Stimulated activated CD4-positive, alpha-beta T cell treated with anti-CD3 and anti-CD28 coated beads, Interleukin-4, amount 100 ng/mL, for 1 hour (primary cell): ENCODE results near the gene BNC2.

ENCODE experiments used
- DNase-seq: peaks from one replicate; pipeline ENCODE4 v3.0.0-alpha.2; 2020

The BNC2 gene

GRCh38 chr9:16527573-16527972 is 342.9 kb downstream of the BNC2 start:
- DNase-seq, result no peak

- no peak for DNase-seq
These were observed 344.1 kb downstream of the BNC2 start for GRCh38 chr9:16526380-16526779.

- DNase-seq, result no peak
These were observed 345.6 kb downstream of the BNC2 start for GRCh38 chr9:16524823-16525222.

- no peak for DNase-seq
These were observed 346.4 kb downstream of the BNC2 start for GRCh38 chr9:16524078-16524477.

GRCh38 chr9:16521868-16522411 is 348.5 kb downstream of the BNC2 start:
- DNase-seq, result no peak

- no peak for DNase-seq
These were observed 351.5 kb downstream of the BNC2 start for GRCh38 chr9:16519001-16519400.

- no peak for DNase-seq
These were observed 353.6 kb downstream of the BNC2 start for GRCh38 chr9:16516891-16517290.

GRCh38 chr9:16515879-16516301 is 354.6 kb downstream of the BNC2 start:
- DNase-seq, result no peak

GRCh38 chr9:16515207-16515606 is 355.3 kb downstream of the BNC2 start:
- DNase-seq, result no peak

- no peak for DNase-seq
These were observed 356.3 kb downstream of the BNC2 start for GRCh38 chr9:16514131-16514530.

- no peak for DNase-seq
These were observed 358.2 kb downstream of the BNC2 start for GRCh38 chr9:16512281-16512680.

GRCh38 chr9:16510482-16510881 is 360.0 kb downstream of the BNC2 start:
- no peak for DNase-seq

GRCh38 chr9:16509997-16510396 is 360.5 kb downstream of the BNC2 start:
- no peak for DNase-seq

- no peak for DNase-seq
These were observed 365.3 kb downstream of the BNC2 start for GRCh38 chr9:16505199-16505598.

- DNase-seq, result no peak
These were observed 368.7 kb downstream of the BNC2 start for GRCh38 chr9:16501726-16502125.

- DNase-seq, result no peak
These were observed 369.3 kb downstream of the BNC2 start for GRCh38 chr9:16501141-16501540.

GRCh38 chr9:16500386-16500785 is 370.1 kb downstream of the BNC2 start:
- no peak for DNase-seq

GRCh38 chr9:16499892-16500291 is 370.6 kb downstream of the BNC2 start:
- no peak for DNase-seq

- DNase-seq, result no peak
These were observed 373.6 kb downstream of the BNC2 start for GRCh38 chr9:16496908-16497307.

GRCh38 chr9:16487915-16488314 is 382.6 kb downstream of the BNC2 start:
- no peak for DNase-seq

GRCh38 chr9:16485575-16486321 is 384.7 kb downstream of the BNC2 start:
- DNase-seq, result no peak

- DNase-seq, result no peak
These were observed 385.3 kb downstream of the BNC2 start for GRCh38 chr9:16485160-16485559.

- DNase-seq, result no peak
These were observed 385.7 kb downstream of the BNC2 start for GRCh38 chr9:16484744-16485143.

- no peak for DNase-seq
These were observed 386.3 kb downstream of the BNC2 start for GRCh38 chr9:16484180-16484579.

GRCh38 chr9:16482764-16483163 is 387.7 kb downstream of the BNC2 start:
- DNase-seq, result no peak
